ENCODE results near the gene B4GALNT1. TPM values are rescaled to one million over a fixed set of nuclear protein-coding genes. Genes with fewer than 3 reads are reported as not detected.

Gene B4GALNT1
- total RNA-seq, 1 donor from 2014 or later, result 1.1 TPM

- no peak for TF ChIP-seq CTCF (IDR thresholded peaks at IDR 0.05; ENCODE audit: unreplicated experiment)
- no peak for DNase-seq (ENCODE audit: low spot score, unreplicated experiment)
- no peak overlapping the region for H3K27ac Mint-ChIP-seq
Measured at GRCh38 chr12:57605811-57606311, 27.1 kb downstream of the B4GALNT1 start.

GRCh38 chr12:57604992-57605810, 27.8 kb downstream of the B4GALNT1 start:
- DNase-seq (ENCODE audit: low spot score, unreplicated experiment), result no peak
- Mint-ChIP-seq H3K27me3 (peaks cover 18% of the 10 kb centered on the region), H3K27ac (peak overlapping the region; percentile 89)

More at GRCh38 chr12:57605811-57606311, 27.1 kb downstream of the B4GALNT1 start:
- peaks cover 24% of the 10 kb centered on the region for H3K36me3 Mint-ChIP-seq (ENCODE audit: insufficient read depth)
- peaks cover 19% of the 10 kb centered on the region for H3K4me1 Mint-ChIP-seq (ENCODE audit: low read depth)
- H3K27me3 Mint-ChIP-seq, result peaks cover 23% of the 10 kb centered on the region
- H3K4me3 Mint-ChIP-seq (ENCODE audit: low read depth), result peak overlapping the region; percentile 85
- no peaks in the 10 kb centered on the region for H3K9me3 Mint-ChIP-seq (ENCODE audit: low read depth)

GRCh38 chr12:57604454-57604991, 28.5 kb downstream of the B4GALNT1 start, which contains the start of gene DTX3:
TSS of gene DTX3 (plus strand) at chr12:57604824. CDS start at chr12:57606518, 1,694 bp downstream.
- peaks cover 29% of the 10 kb centered on the region for H3K36me3 Mint-ChIP-seq (ENCODE audit: insufficient read depth)
- peak within 1 kb of the TSS; percentile 89 for H3K27ac Mint-ChIP-seq
- peaks cover 15% of the 10 kb centered on the region for H3K4me1 Mint-ChIP-seq (ENCODE audit: low read depth)
- DNase-seq (ENCODE audit: low spot score, unreplicated experiment), result no peak
- peaks cover 13% of the 10 kb centered on the region for H3K27me3 Mint-ChIP-seq
- no peaks in the 10 kb centered on the region for H3K9me3 Mint-ChIP-seq (ENCODE audit: low read depth)
- H3K4me3 Mint-ChIP-seq (ENCODE audit: low read depth), result peak within 1 kb of the TSS; percentile 85
- TF ChIP-seq CTCF (IDR thresholded peaks at IDR 0.05; ENCODE audit: unreplicated experiment), result no peak

More at GRCh38 chr12:57604992-57605810, 27.8 kb downstream of the B4GALNT1 start:
- no peak for TF ChIP-seq CTCF (IDR thresholded peaks at IDR 0.05; ENCODE audit: unreplicated experiment)
- no peaks in the 10 kb centered on the region for H3K9me3 Mint-ChIP-seq (ENCODE audit: low read depth)
- H3K4me3 Mint-ChIP-seq (ENCODE audit: low read depth), result peak overlapping the region; percentile 85
- H3K36me3 Mint-ChIP-seq (ENCODE audit: insufficient read depth), result peaks cover 27% of the 10 kb centered on the region
- H3K4me1 Mint-ChIP-seq (ENCODE audit: low read depth), result peaks cover 17% of the 10 kb centered on the region

- peak overlapping the region; percentile 85 for H3K4me3 Mint-ChIP-seq (ENCODE audit: low read depth)
- H3K4me1 Mint-ChIP-seq (ENCODE audit: low read depth), result peaks cover 15% of the 10 kb centered on the region
- no peaks in the 10 kb centered on the region for H3K9me3 Mint-ChIP-seq (ENCODE audit: low read depth)
- peak overlapping the region; percentile 87 for H3K27ac Mint-ChIP-seq
- no peak for TF ChIP-seq CTCF (IDR thresholded peaks at IDR 0.05; ENCODE audit: unreplicated experiment)
- DNase-seq (ENCODE audit: low spot score, unreplicated experiment), result no peak
- peaks cover 28% of the 10 kb centered on the region for H3K36me3 Mint-ChIP-seq (ENCODE audit: insufficient read depth)
- peaks cover 8% of the 10 kb centered on the region for H3K27me3 Mint-ChIP-seq
Measured at GRCh38 chr12:57603815-57604453, 29.1 kb downstream of the B4GALNT1 start.

GRCh38 chr12:57603324-57603723, 29.7 kb downstream of the B4GALNT1 start:
- Mint-ChIP-seq H3K27ac (no peak overlapping the region), H3K4me1 (ENCODE audit: low read depth) (peaks cover 15% of the 10 kb centered on the region), H3K9me3 (ENCODE audit: low read depth) (no peaks in the 10 kb centered on the region), H3K27me3 (peaks cover 4% of the 10 kb centered on the region), H3K4me3 (ENCODE audit: low read depth) (peak overlapping the region; percentile 85), H3K36me3 (ENCODE audit: insufficient read depth) (peaks cover 28% of the 10 kb centered on the region)
- TF ChIP-seq CTCF (IDR thresholded peaks at IDR 0.05; ENCODE audit: unreplicated experiment), result no peak
- DNase-seq (ENCODE audit: low spot score, unreplicated experiment), result no peak
